HEK293T (cell line): Measurements from ENCODE around the gene FLNB.

Source experiments
- ARNT ChIP-seq: fragments of 450-650 bp; IDR thresholded peaks from 2 replicates; pipeline ENCODE4 v1.6.1; 2017; ENCODE audit warnings: mild to moderate bottlenecking
- BHLHE40 ChIP-seq: fragments of 450-650 bp; IDR thresholded peaks from 2 replicates; pipeline ENCODE4 v1.6.1; 2016; ENCODE audit warnings: mild to moderate bottlenecking, moderate library complexity, borderline replicate concordance
- ELF4 ChIP-seq: fragments of 450-650 bp; IDR thresholded peaks from 2 replicates; pipeline ENCODE4 v1.6.1; 2017; ENCODE audit warnings: antibody characterized with exemption
- FOXA1 ChIP-seq: fragments of 450-650 bp; IDR thresholded peaks from 2 replicates; pipeline ENCODE4 v1.6.1; 2016; ENCODE audit warnings: mild to moderate bottlenecking
- FOXK2 ChIP-seq: fragments of 450-650 bp; IDR thresholded peaks from 2 replicates; pipeline ENCODE4 v1.6.1; 2016; ENCODE audit warnings: mild to moderate bottlenecking
- HDGF ChIP-seq: fragments of 450-650 bp; IDR thresholded peaks from 2 replicates; pipeline ENCODE4 v1.6.1; 2017; ENCODE audit warnings: antibody characterized with exemption, borderline replicate concordance
- NFRKB ChIP-seq: fragments of 450-650 bp; IDR thresholded peaks from 2 replicates; pipeline ENCODE4 v1.6.1; 2016; ENCODE audit warnings: mild to moderate bottlenecking, moderate library complexity
- SP1 ChIP-seq: fragments of 450-650 bp; IDR thresholded peaks from 2 replicates; pipeline ENCODE4 v1.6.1; 2017
- SUZ12 ChIP-seq: fragments of 450-650 bp; IDR thresholded peaks from 2 replicates; pipeline ENCODE4 v1.6.1; 2016; ENCODE audit warnings: mild to moderate bottlenecking

- no peak for TF ChIP-seq FOXK2
- TF ChIP-seq SP1, result no peak
- TF ChIP-seq NFRKB, result no peak
- no peak for TF ChIP-seq SUZ12
- no peak for TF ChIP-seq FOXA1
- no peak for TF ChIP-seq BHLHE40
- no peak for TF ChIP-seq ARNT
- TF ChIP-seq ELF4, result no peak
- TF ChIP-seq HDGF, result no peak
Measured at GRCh38 chr3:58066842-58067241, 58.6 kb downstream of the FLNB start.
